ENCODE data around the gene PPP1R14D.
"Not testable (repeated sequence)": the region's sequence is repeated elsewhere in the genome, so short reads cannot be mapped to it uniquely, and the experiment has no call there.

PPP1R14D gene

GRCh38 chr15:40828447-40829036 lies at the start of gene PPP1R14D:
PPP1R14D (minus strand) TSS chr15:40828708; CDS start chr15:40828641, 67 bp downstream.
- no peak for DNase-seq

- no peak for DNase-seq
Measured at GRCh38 chr15:40877694-40878093, 49.2 kb upstream of the PPP1R14D start.

- DNase-seq: no peak
Measured at GRCh38 chr15:40875991-40876730, 47.7 kb upstream of the PPP1R14D start.

GRCh38 chr15:40873694-40874561 lies 45.4 kb upstream of the PPP1R14D start, which contains the start of gene RHOV:
RHOV (minus strand) TSS chr15:40874234; CDS start chr15:40874139, 95 bp downstream.
- DNase-seq: peak; percentile 43

- DNase-seq: no peak
Measured at GRCh38 chr15:40872791-40873693, 44.5 kb upstream of the PPP1R14D start.

GRCh38 chr15:40871749-40872617 lies 43.5 kb upstream of the PPP1R14D start:
- DNase-seq: no peak

GRCh38 chr15:40870716-40871115 lies 42.2 kb upstream of the PPP1R14D start:
- DNase-seq: no peak

- no peak for DNase-seq
Measured at GRCh38 chr15:40869686-40870085, 41.2 kb upstream of the PPP1R14D start.

GRCh38 chr15:40867199-40867598 lies 38.7 kb upstream of the PPP1R14D start:
- DNase-seq: no peak

GRCh38 chr15:40863660-40864270 lies 35.3 kb upstream of the PPP1R14D start:
- no peak for DNase-seq

- not testable (repeated sequence) for DNase-seq
Measured at GRCh38 chr15:40861147-40861546, 32.6 kb upstream of the PPP1R14D start.

GRCh38 chr15:40859206-40859851 lies 30.8 kb upstream of the PPP1R14D start:
- peak; percentile 49 for DNase-seq

- DNase-seq: no peak
Measured at GRCh38 chr15:40858706-40859105, 30.2 kb upstream of the PPP1R14D start.

- peak; percentile 41 for DNase-seq
Measured at GRCh38 chr15:40857601-40858341, 29.3 kb upstream of the PPP1R14D start.

- no peak for DNase-seq
Measured at GRCh38 chr15:40856746-40857145, 28.2 kb upstream of the PPP1R14D start.

- no peak for DNase-seq
Measured at GRCh38 chr15:40855706-40856234, 27.3 kb upstream of the PPP1R14D start.

GRCh38 chr15:40854161-40854560 lies 25.7 kb upstream of the PPP1R14D start:
- no peak for DNase-seq

GRCh38 chr15:40853241-40853890 lies 24.9 kb upstream of the PPP1R14D start:
- DNase-seq: no peak

- DNase-seq: no peak
Measured at GRCh38 chr15:40852529-40852928, 24.0 kb upstream of the PPP1R14D start.
